ENCODE data around the gene CACNA1D.
"Not testable (repeated sequence)": the region's sequence is repeated elsewhere in the genome, so short reads cannot be mapped to it uniquely, and the experiment has no call there.

CACNA1D gene

GRCh38 chr3:53657651-53658050, 163.2 kb downstream of the CACNA1D start:
- no peak for DNase-seq (ENCODE audit: low spot score)

GRCh38 chr3:53658613-53659193, 164.3 kb downstream of the CACNA1D start:
- no peak for DNase-seq (ENCODE audit: low spot score)

- no peak for DNase-seq (ENCODE audit: low spot score)
Measured at GRCh38 chr3:53659996-53660395, 165.6 kb downstream of the CACNA1D start.

GRCh38 chr3:53661480-53661879, 167.1 kb downstream of the CACNA1D start:
- DNase-seq (ENCODE audit: low spot score): no peak

- DNase-seq (ENCODE audit: low spot score): not testable (repeated sequence)
Measured at GRCh38 chr3:53664812-53665211, 170.4 kb downstream of the CACNA1D start.

- no peak for DNase-seq (ENCODE audit: low spot score)
Measured at GRCh38 chr3:53665608-53666425, 171.4 kb downstream of the CACNA1D start.

GRCh38 chr3:53668872-53669271, 174.5 kb downstream of the CACNA1D start:
- DNase-seq (ENCODE audit: low spot score): no peak

- no peak for DNase-seq (ENCODE audit: low spot score)
Measured at GRCh38 chr3:53670721-53671120, 176.3 kb downstream of the CACNA1D start.

- no peak for DNase-seq (ENCODE audit: low spot score)
Measured at GRCh38 chr3:53671192-53671960, 177.0 kb downstream of the CACNA1D start.

GRCh38 chr3:53671961-53672299, 177.5 kb downstream of the CACNA1D start:
- no peak for DNase-seq (ENCODE audit: low spot score)

GRCh38 chr3:53672981-53673380, 178.6 kb downstream of the CACNA1D start:
- no peak for DNase-seq (ENCODE audit: low spot score)

- DNase-seq (ENCODE audit: low spot score): no peak
Measured at GRCh38 chr3:53673722-53674350, 179.4 kb downstream of the CACNA1D start.

- DNase-seq (ENCODE audit: low spot score): no peak
Measured at GRCh38 chr3:53674582-53674981, 180.2 kb downstream of the CACNA1D start.

- no peak for DNase-seq (ENCODE audit: low spot score)
Measured at GRCh38 chr3:53675022-53675697, 180.7 kb downstream of the CACNA1D start.

- DNase-seq (ENCODE audit: low spot score): no peak
Measured at GRCh38 chr3:53675942-53676341, 181.5 kb downstream of the CACNA1D start.

- no peak for DNase-seq (ENCODE audit: low spot score)
Measured at GRCh38 chr3:53677413-53677812, 183.0 kb downstream of the CACNA1D start.

- DNase-seq (ENCODE audit: low spot score): no peak
Measured at GRCh38 chr3:53680028-53680427, 185.6 kb downstream of the CACNA1D start.

- DNase-seq (ENCODE audit: low spot score): no peak
Measured at GRCh38 chr3:53682807-53683206, 188.4 kb downstream of the CACNA1D start.

- no peak for DNase-seq (ENCODE audit: low spot score)
Measured at GRCh38 chr3:53688066-53688465, 193.7 kb downstream of the CACNA1D start.

- no peak for DNase-seq (ENCODE audit: low spot score)
Measured at GRCh38 chr3:53688989-53689388, 194.6 kb downstream of the CACNA1D start.

GRCh38 chr3:53689681-53690080, 195.3 kb downstream of the CACNA1D start:
- DNase-seq (ENCODE audit: low spot score): no peak

- no peak for DNase-seq (ENCODE audit: low spot score)
Measured at GRCh38 chr3:53690521-53690920, 196.1 kb downstream of the CACNA1D start.
